Measurements from ENCODE around the gene RASA3.
"Not testable (repeated sequence)": the region's sequence is repeated elsewhere in the genome, so short reads cannot be mapped to it uniquely, and the experiment has no call there.

Gene RASA3

DNA sequence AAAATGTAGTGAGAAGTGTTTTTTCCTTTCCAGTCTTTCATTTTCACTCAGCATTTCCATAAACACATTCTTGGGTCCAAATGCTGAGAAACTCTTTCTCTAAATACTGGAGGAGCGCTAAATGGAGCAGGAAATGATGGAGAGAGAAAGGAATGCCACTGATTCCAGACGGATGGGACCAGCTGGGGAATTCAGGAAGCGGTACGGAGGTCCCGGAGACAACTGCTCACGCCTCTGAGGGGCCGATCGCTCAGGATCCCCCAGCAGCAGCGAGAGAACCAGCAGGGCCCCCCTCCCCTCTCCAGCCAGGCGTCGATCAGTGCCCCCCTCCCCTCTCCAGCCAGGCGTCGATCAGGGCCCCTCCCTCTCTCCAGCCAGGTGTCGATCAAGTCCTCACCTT is 13.2 kb downstream of the RASA3 start:
- peaks cover 7% of the 10 kb centered on the region for H3K36me3 ChIP-seq (replicated peaks)
- in situ Hi-C loops (cut with HindIII; ENCODE audit: low pct_ligation_motif_present, low sequenced_read_pairs), result no loop called here
- TF ChIP-seq, protein P1, sequence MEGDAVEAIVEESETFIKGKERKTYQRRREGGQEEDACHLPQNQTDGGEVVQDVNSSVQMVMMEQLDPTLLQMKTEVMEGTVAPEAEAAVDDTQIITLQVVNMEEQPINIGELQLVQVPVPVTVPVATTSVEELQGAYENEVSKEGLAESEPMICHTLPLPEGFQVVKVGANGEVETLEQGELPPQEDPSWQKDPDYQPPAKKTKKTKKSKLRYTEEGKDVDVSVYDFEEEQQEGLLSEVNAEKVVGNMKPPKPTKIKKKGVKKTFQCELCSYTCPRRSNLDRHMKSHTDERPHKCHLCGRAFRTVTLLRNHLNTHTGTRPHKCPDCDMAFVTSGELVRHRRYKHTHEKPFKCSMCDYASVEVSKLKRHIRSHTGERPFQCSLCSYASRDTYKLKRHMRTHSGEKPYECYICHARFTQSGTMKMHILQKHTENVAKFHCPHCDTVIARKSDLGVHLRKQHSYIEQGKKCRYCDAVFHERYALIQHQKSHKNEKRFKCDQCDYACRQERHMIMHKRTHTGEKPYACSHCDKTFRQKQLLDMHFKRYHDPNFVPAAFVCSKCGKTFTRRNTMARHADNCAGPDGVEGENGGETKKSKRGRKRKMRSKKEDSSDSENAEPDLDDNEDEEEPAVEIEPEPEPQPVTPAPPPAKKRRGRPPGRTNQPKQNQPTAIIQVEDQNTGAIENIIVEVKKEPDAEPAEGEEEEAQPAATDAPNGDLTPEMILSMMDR (IDR thresholded peaks at IDR 0.05; ENCODE audit: low read depth, low read length, missing control alignments), result no peak
- H3K27ac ChIP-seq, result peak overlapping the region; percentile 95
- H3K27me3 ChIP-seq (replicated peaks), result no peaks in the 10 kb centered on the region
- peak; percentile 86 for DNase-seq
- peak overlapping the region; percentile 9 for H3K4me3 ChIP-seq (ENCODE audit: low read depth, low read length)

DNA sequence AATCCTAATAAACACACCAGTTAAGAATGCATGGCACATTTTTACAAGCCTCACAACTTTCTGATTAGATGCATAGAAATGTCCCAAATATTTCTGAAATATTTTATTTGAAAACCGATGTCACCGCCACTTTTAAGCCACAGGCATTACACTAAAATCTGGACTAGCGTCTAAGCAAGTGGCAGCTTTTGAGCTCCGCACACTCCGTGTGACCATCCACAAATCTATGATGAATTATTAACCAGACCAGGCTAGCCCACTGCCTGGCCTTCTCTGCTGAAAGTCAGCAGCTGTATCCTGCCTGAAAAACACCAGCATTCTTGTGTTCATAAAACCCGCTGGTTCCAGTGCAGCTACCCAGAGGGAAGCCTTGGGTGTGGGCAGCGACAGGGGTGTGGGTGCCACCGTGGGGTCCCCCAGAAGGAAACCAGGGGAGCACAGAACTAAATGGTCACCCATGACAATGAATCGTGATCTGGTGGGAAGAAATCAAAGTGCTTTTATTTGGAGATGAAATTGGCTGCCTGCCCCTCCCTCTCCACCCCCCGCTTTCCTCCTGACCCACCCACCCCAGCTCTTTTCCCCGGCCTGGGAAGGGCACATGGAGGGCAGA is 13.8 kb downstream of the RASA3 start:
- Histone ChIP-seq H3K36me3 (replicated peaks) (peaks cover 10% of the 10 kb centered on the region), H3K27me3 (replicated peaks) (no peaks in the 10 kb centered on the region), H3K27ac (peak overlapping the region; percentile 95), H3K4me3 (ENCODE audit: low read depth, low read length) (peak overlapping the region; percentile 18)
- peak; percentile 64 for DNase-seq
- in situ Hi-C loops (cut with HindIII; ENCODE audit: low pct_ligation_motif_present, low sequenced_read_pairs), result no loop called here
- TF ChIP-seq, protein P1 (IDR thresholded peaks at IDR 0.05; ENCODE audit: low read depth, low read length, missing control alignments), result no peak

DNA sequence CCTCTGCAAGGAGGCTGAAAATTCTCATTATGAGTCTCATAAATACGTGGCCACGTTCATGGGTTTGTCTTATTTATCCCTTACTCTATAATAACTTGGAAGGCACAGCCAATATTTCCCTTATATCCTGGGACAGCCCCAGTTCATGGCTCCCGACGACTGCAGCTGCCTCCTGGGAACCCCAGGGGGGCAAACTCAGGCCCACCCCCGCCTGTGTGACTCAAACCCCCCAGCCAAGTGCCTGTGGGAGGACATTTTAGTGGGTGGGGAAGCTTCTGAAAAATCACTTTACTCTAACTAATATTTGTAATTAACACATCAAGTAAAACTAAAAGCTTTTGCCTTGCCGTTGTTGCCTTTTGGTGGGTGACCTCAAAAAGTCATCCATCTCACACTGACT is 14.3 kb downstream of the RASA3 start:
- Histone ChIP-seq H3K36me3 (replicated peaks) (peaks cover 12% of the 10 kb centered on the region), H3K27ac (peak overlapping the region; percentile 95), H3K27me3 (replicated peaks) (no peaks in the 10 kb centered on the region), H3K4me3 (ENCODE audit: low read depth, low read length) (no peak overlapping the region)
- peak; percentile 29 for DNase-seq
- in situ Hi-C loops (cut with HindIII; ENCODE audit: low pct_ligation_motif_present, low sequenced_read_pairs), result no loop called here
- TF ChIP-seq, protein P1 (IDR thresholded peaks at IDR 0.05; ENCODE audit: low read depth, low read length, missing control alignments), result no peak

DNA sequence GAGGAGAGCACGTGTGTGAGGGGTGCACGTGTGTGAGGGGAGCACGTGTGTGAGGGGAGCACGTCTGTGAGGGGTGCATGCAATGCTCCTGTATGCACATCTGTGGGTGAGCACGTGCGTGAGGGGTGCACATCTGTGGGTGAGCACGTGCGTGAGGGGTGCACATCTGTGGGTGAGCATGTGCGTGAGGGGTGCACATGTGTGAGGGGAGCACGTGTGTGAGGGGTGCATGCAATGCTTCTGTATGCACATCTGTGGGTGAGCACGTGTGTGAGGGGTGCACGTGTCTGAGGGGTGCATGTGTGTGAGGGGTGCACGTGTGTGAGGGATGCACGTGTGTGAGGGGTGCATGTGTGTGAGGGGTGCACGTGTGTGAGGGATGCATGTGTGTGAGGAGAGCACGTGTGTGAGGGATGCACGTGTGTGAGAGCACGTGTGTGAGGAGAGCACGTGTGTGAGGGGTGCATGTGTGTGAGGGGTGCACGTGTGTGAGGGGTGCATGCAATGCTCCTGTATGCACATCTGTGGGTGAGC is 15.0 kb downstream of the RASA3 start:
- in situ Hi-C loops (cut with HindIII; ENCODE audit: low pct_ligation_motif_present, low sequenced_read_pairs); H3K4me3 ChIP-seq (ENCODE audit: low read depth, low read length); H3K27ac ChIP-seq; H3K27me3 ChIP-seq (replicated peaks); DNase-seq: not testable (repeated sequence)
- peaks cover 14% of the 10 kb centered on the region for H3K36me3 ChIP-seq (replicated peaks)

DNA sequence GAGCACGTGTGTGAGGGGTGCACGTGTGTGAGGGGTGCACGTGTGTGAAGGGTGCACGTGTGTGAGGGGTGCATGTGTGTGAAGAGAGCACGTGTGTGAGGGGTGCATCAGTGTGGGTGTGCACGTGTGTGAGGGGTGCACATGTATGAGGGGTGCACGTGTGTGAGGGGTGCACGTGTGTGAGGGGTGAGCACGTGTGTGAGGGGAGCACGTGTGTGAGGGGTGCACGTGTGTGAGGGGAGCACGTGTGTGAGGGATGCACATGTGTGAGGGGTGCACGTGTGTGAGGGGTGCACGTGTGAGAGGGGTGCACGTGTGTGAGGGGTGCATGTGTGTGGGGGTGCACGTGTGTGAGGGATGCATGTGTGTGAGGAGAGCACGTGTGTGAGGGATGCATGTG is 15.7 kb downstream of the RASA3 start:
- in situ Hi-C loops (cut with HindIII; ENCODE audit: low pct_ligation_motif_present, low sequenced_read_pairs), result no loop called here
- Histone ChIP-seq H3K27ac (no peak overlapping the region), H3K27me3 (replicated peaks) (no peaks in the 10 kb centered on the region), H3K4me3 (ENCODE audit: low read depth, low read length) (no peak overlapping the region), H3K36me3 (replicated peaks) (peaks cover 14% of the 10 kb centered on the region)
- no peak for DNase-seq
- TF ChIP-seq, protein P1 (IDR thresholded peaks at IDR 0.05; ENCODE audit: low read depth, low read length, missing control alignments), result no peak

DNA sequence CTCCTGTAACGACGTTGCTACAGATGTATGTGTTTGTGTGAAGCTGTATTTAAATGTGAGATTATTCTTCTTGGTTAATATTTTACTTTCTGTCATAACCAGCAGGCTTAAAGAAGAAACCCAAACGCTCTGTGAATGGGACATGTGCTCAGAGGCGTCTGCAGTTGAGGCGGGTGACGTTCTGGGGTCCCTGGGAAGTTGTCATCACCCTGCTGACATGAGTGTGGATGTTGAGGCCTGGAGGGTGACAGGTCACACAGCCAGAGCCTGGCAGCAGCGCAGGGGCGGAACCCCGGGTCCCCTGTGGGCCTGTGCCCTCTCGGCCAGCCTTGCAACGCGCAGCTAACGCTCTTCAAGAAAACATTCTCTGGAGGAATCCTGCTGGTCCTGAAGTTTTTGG is 16.6 kb downstream of the RASA3 start:
- Histone ChIP-seq H3K36me3 (replicated peaks) (peaks cover 16% of the 10 kb centered on the region), H3K27me3 (replicated peaks) (no peaks in the 10 kb centered on the region), H3K4me3 (ENCODE audit: low read depth, low read length) (no peak overlapping the region), H3K27ac (peak overlapping the region; percentile 94)
- in situ Hi-C loops (cut with HindIII; ENCODE audit: low pct_ligation_motif_present, low sequenced_read_pairs), result no loop called here
- no peak for DNase-seq
- TF ChIP-seq, protein P1 (IDR thresholded peaks at IDR 0.05; ENCODE audit: low read depth, low read length, missing control alignments), result no peak
